GM12891 (cell line): ENCODE data around the gene ANKRD36B.
"Not testable (repeated sequence)": the region's sequence is repeated elsewhere in the genome, so short reads cannot be mapped to it uniquely, and the experiment has no call there.

Source experiments
- POLR2A ChIP-seq: IDR thresholded peaks from 2 replicates; pipeline ENCODE4 v1.6.1; 2011; ENCODE audit warnings: low read depth, low read length, control low read depth
- POLR2AphosphoS5 ChIP-seq: IDR thresholded peaks from 2 replicates; pipeline ENCODE4 v1.6.1; 2011; ENCODE audit warnings: low read depth, low read length, control low read depth

DNA sequence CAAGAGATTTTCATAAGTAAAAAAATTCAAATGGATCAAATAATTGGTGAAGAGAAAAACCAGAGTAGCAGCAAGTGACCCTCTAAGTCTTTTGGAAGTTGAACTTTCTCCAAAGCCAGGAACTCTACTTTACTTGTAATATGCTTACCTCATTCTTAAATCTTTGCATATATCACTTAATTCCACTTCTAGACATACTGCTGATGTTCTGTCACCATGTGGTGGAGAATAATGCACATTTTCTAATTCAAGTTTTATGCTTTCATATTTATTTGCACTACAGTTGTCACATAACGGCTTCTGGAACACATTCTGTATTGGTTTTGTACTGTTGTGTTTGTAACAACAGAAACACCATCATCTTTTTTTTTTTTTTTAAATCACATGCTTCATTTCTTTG is 65.9 kb downstream of the ANKRD36B start:
- not testable (repeated sequence) for TF ChIP-seq POLR2A, POLR2AphosphoS5
